MCF 10A (cell line): ENCODE measurements around the gene ARL6IP4. TPM values are rescaled to one million over a fixed set of nuclear protein-coding genes. Genes with fewer than 3 reads are reported as not detected.
"Not testable (repeated sequence)": the region's sequence is repeated elsewhere in the genome, so short reads cannot be mapped to it uniquely, and the experiment has no call there.

Experiments
- BruUV-seq: library from RNA; stranded (reverse); fragments of 400-500 nt; replicated peaks from 2 replicates; lab custom pipeline; 2021; lab: Mats Ljungman, UMichigan
- CTCF ChIA-PET: fragments of 300-600 bp; sonication (Branson Sonifier 250); formaldehyde crosslinking; extraction: SDS; loops from one replicate; lab custom pipeline; 2021; ENCODE audit warnings: antibody characterized with exemption, inconsistent platforms; lab: Yijun Ruan, JAX
- POLR2A ChIA-PET: fragments of 300-600, 350-650 bp; sonication (Branson Sonifier 250); formaldehyde crosslinking; extraction: SDS; loops from one replicate; lab custom pipeline; 2020; ENCODE audit warnings: antibody characterized with exemption, inconsistent platforms; lab: Yijun Ruan, JAX
- DNase-seq: peaks from one replicate; pipeline ENCODE4 v3.0.0-alpha.2; 2018; ENCODE audit not compliant: unreplicated experiment
- H3K27ac Mint-ChIP-seq: one replicate; pipeline ENCODE4 v1.8.0; 2022; ENCODE audit warnings: mild to moderate bottlenecking, low read depth, mixed read lengths; ENCODE audit not compliant: unreplicated experiment
- H3K27me3 Mint-ChIP-seq: one replicate; pipeline ENCODE4 v1.8.0; 2022; ENCODE audit warnings: mixed read lengths; ENCODE audit not compliant: insufficient read depth, unreplicated experiment
- H3K36me3 Mint-ChIP-seq: one replicate; pipeline ENCODE4 v1.8.0; 2022; ENCODE audit warnings: mild to moderate bottlenecking, moderate library complexity, mixed read lengths; ENCODE audit not compliant: insufficient read depth, unreplicated experiment
- H3K4me1 Mint-ChIP-seq: one replicate; pipeline ENCODE4 v1.8.0; 2022; ENCODE audit warnings: mixed read lengths; ENCODE audit not compliant: insufficient read depth, unreplicated experiment
- H3K4me3 Mint-ChIP-seq: one replicate; pipeline ENCODE4 v1.8.0; 2022; ENCODE audit warnings: mild to moderate bottlenecking, moderate library complexity, mixed read lengths; ENCODE audit not compliant: unreplicated experiment
- H3K9me3 Mint-ChIP-seq: one replicate; pipeline ENCODE4 v1.8.0; 2022; ENCODE audit warnings: mixed read lengths; ENCODE audit not compliant: unreplicated experiment
- intact Hi-C: fragments of 100-400 bp; cut with micrococcal nuclease; formaldehyde crosslinking; loops from 2 replicates; pipeline ENCODE4 v1.14.1; 2022
- total RNA-seq: library from RNA; stranded (reverse); gene quantifications from 2 replicates; pipeline ENCODE4 v1.2.3, GENCODE V29; 2022
- TF ChIP-seq, protein P1 (sequence below): fragments of 200-600 bp; IDR thresholded peaks from one replicate; pipeline ENCODE4 v1.8.0; 2022; ENCODE audit warnings: antibody characterized with exemption, mild to moderate bottlenecking; ENCODE audit not compliant: unreplicated experiment

The ARL6IP4 gene
- total RNA-seq, 1 experiment from 2014 or later, result 198 TPM

DNA sequence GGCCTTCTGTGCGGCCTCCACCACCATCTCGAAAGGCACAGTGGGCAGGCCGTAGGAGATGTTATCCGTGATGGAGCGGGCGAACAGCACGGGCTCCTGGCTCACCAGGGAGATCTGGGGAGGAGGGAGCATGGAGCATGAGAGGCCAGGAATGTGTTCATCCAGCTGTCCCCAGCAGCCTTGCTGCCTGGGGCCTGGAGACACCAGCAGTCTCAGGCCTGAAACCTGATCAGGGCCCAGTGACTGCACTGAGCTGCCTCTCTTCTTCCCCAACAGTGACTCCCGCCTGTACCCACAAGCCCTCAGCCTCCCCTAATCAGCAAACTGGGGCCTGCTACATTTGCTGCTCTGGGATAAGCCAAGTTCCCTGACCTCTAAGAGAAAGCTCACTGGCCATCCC, 45.2 kb upstream of the ARL6IP4 start:
- no TSS peak for BruUV-seq
- TF ChIP-seq, protein P1, sequence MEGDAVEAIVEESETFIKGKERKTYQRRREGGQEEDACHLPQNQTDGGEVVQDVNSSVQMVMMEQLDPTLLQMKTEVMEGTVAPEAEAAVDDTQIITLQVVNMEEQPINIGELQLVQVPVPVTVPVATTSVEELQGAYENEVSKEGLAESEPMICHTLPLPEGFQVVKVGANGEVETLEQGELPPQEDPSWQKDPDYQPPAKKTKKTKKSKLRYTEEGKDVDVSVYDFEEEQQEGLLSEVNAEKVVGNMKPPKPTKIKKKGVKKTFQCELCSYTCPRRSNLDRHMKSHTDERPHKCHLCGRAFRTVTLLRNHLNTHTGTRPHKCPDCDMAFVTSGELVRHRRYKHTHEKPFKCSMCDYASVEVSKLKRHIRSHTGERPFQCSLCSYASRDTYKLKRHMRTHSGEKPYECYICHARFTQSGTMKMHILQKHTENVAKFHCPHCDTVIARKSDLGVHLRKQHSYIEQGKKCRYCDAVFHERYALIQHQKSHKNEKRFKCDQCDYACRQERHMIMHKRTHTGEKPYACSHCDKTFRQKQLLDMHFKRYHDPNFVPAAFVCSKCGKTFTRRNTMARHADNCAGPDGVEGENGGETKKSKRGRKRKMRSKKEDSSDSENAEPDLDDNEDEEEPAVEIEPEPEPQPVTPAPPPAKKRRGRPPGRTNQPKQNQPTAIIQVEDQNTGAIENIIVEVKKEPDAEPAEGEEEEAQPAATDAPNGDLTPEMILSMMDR, result no peak
- ChIA-PET POLR2A (interaction anchor here (1.2 to 1.7 kb wide), 2 partner anchors 9 to 47 kb away, joined by 3 to 5 read pairs; no protein-coding TSS in a partner anchor), CTCF (interaction anchor here (0.8 to 1.0 kb wide), 2 partner anchors 34 to 37 kb away, joined by 3 to 4 read pairs; no protein-coding TSS in a partner anchor)
- Mint-ChIP-seq H3K9me3 (no peaks in the 10 kb centered on the region), H3K27ac (no peak overlapping the region), H3K4me3 (no peak overlapping the region), H3K36me3 (peaks cover 5% of the 10 kb centered on the region), H3K4me1 (peaks cover 6% of the 10 kb centered on the region), H3K27me3 (no peaks in the 10 kb centered on the region)
- intact Hi-C loops, result no loop called here
- no peak for DNase-seq

DNA sequence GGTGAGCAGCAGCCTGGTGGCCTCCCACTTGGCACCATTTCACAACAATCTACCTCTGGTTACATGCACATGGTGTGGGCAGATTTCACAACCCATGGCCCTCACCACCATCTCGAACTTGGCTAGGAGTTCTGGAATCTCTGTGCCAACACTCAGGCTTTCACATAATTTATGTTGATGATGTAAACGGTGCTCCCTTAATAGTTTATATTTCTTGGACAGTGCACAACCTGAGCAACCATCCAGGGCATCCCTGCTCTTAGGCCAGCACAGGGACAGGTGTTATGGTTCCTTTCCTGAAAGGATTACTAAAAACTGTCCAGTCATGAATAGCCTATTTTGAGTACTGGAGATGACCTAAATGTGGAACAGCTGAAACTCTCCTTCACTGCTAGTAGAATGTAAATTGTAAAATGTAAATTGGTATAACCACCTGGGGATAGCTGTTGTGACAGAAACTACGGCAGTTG, 42.8 kb upstream of the ARL6IP4 start:
- Mint-ChIP-seq H3K4me1 (peaks cover 6% of the 10 kb centered on the region), H3K36me3 (no peaks in the 10 kb centered on the region), H3K27ac (no peak overlapping the region), H3K4me3 (no peak overlapping the region), H3K9me3 (no peaks in the 10 kb centered on the region), H3K27me3 (no peaks in the 10 kb centered on the region)
- TF ChIP-seq, protein P1, result no peak
- POLR2A ChIA-PET, result interaction anchor here (1.0 kb wide), 1 partner anchor 9 kb away, joined by 7 read pairs; no protein-coding TSS in a partner anchor
- CTCF ChIA-PET, result interaction anchor here (0.7 to 0.9 kb wide), 2 partner anchors 13 to 182 kb away, joined by 3 to 4 read pairs; no protein-coding TSS in a partner anchor
- intact Hi-C loops, result no loop called here
- no TSS peak for BruUV-seq
- peak; percentile 95 for DNase-seq

- no peak overlapping the region for H3K27ac Mint-ChIP-seq
These were observed 41.4 kb upstream of the ARL6IP4 start for GRCh38 chr12:122939125-122939524.

GRCh38 chr12:122941351-122941750, 39.1 kb upstream of the ARL6IP4 start:
- POLR2A ChIA-PET, result interaction anchor here (11.2 kb wide), 1 partner anchor 49 kb away, joined by 240 read pairs; the partner anchor contains the start of gene VPS37B
- peaks cover 36% of the 10 kb centered on the region for H3K4me1 Mint-ChIP-seq
- H3K9me3 Mint-ChIP-seq, H3K27ac Mint-ChIP-seq, intact Hi-C loops, H3K36me3 Mint-ChIP-seq, CTCF ChIA-PET, H3K4me3 Mint-ChIP-seq, H3K27me3 Mint-ChIP-seq, BruUV-seq: not testable (repeated sequence)
- DNase-seq, result peak; percentile 73

More at GRCh38 chr12:122939125-122939524, 41.4 kb upstream of the ARL6IP4 start:
- peaks cover 17% of the 10 kb centered on the region for H3K4me1 Mint-ChIP-seq
- peaks cover 6% of the 10 kb centered on the region for H3K36me3 Mint-ChIP-seq
- no peak for DNase-seq
- no peaks in the 10 kb centered on the region for H3K9me3 Mint-ChIP-seq
- TF ChIP-seq, protein P1, result no peak
- no peaks in the 10 kb centered on the region for H3K27me3 Mint-ChIP-seq
- ChIA-PET POLR2A (interaction anchor here (11.2 kb wide), 1 partner anchor 47 kb away, joined by 240 read pairs; the partner anchor contains the start of gene VPS37B), CTCF (interaction anchor here (0.6 kb wide), 1 partner anchor 13 kb away, joined by 3 read pairs; no protein-coding TSS in a partner anchor)
- H3K4me3 Mint-ChIP-seq, result no peak overlapping the region
- intact Hi-C loops, result no loop called here
- BruUV-seq, result no TSS peak
